Stimulated activated memory B cell treated with anti-CD40 and anti-IgM and Interleukin-4, amounts not matched to agents 10 μg/mL and 1 μg/mL and 100 μg/mL, for 72 hours (primary cell): ENCODE results near the gene AP4S1.

ENCODE experiments used
- ATAC-seq: fragments of 150-1000 bp; cut with Tn5 transposase; 2 replicates; pipeline ENCODE4 v1.10.0; 2021
- H3K27ac Mint-ChIP-seq: one replicate; pipeline ENCODE4 v1.8.0; 2022; ENCODE audit warnings: mild to moderate bottlenecking, mixed read lengths
- H3K27me3 Mint-ChIP-seq: one replicate; pipeline ENCODE4 v1.8.0; 2022; ENCODE audit warnings: mixed read lengths
- H3K36me3 Mint-ChIP-seq: one replicate; pipeline ENCODE4 v1.8.0; 2022; ENCODE audit warnings: mixed read lengths
- H3K4me1 Mint-ChIP-seq: one replicate; pipeline ENCODE4 v1.8.0; 2022; ENCODE audit warnings: mixed read lengths
- H3K4me3 Mint-ChIP-seq: one replicate; pipeline ENCODE4 v1.8.0; 2022; ENCODE audit warnings: mild to moderate bottlenecking, moderate library complexity, mixed read lengths
- H3K9me3 Mint-ChIP-seq: one replicate; pipeline ENCODE4 v1.8.0; 2022; ENCODE audit warnings: mixed read lengths

AP4S1 gene

GRCh38 chr14:31113794-31114193 is 88.3 kb downstream of the AP4S1 start:
- no peak overlapping the region for H3K27ac Mint-ChIP-seq
- ATAC-seq, result no peak
- H3K4me1 Mint-ChIP-seq, result no peaks in the 10 kb centered on the region
- peaks cover 39% of the 10 kb centered on the region for H3K36me3 Mint-ChIP-seq
- no peaks in the 10 kb centered on the region for H3K9me3 Mint-ChIP-seq
- no peaks in the 10 kb centered on the region for H3K27me3 Mint-ChIP-seq
- H3K4me3 Mint-ChIP-seq, result no peak overlapping the region

- H3K9me3 Mint-ChIP-seq, result no peaks in the 10 kb centered on the region
- no peak overlapping the region for H3K27ac Mint-ChIP-seq
- no peak overlapping the region for H3K4me3 Mint-ChIP-seq
- no peaks in the 10 kb centered on the region for H3K4me1 Mint-ChIP-seq
- no peaks in the 10 kb centered on the region for H3K27me3 Mint-ChIP-seq
- no peak for ATAC-seq
- peaks cover 44% of the 10 kb centered on the region for H3K36me3 Mint-ChIP-seq
Observed at GRCh38 chr14:31118892-31119291, 93.4 kb downstream of the AP4S1 start.

DNA sequence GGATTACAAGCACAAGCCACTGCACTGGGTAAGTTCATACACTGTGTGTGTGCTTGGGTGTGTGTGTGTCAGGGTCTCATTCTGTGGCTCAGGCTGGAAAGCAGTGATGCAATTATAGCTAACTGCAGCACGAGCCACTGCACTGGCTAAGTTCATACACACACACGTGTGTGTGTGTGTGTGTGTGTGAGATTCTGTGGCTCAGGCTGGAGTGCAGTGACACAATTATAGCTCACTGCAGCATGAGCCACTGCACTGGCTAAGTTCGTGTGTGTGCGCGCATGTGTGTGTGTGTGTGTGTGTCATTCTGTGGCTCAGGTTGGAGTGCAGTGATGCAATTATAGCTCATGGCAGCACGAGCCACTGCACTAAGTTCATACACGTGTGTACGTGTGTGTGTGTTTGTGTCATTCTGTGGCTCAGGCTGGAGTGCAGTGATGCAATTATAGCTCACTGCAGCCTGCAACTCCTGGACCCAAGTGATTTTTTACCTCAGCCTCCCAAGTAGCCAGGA is 96.7 kb downstream of the AP4S1 start:
- H3K36me3 Mint-ChIP-seq, result peaks cover 35% of the 10 kb centered on the region
- no peaks in the 10 kb centered on the region for H3K4me1 Mint-ChIP-seq
- no peak for ATAC-seq
- no peaks in the 10 kb centered on the region for H3K27me3 Mint-ChIP-seq
- H3K9me3 Mint-ChIP-seq, result no peaks in the 10 kb centered on the region
- H3K4me3 Mint-ChIP-seq, result no peak overlapping the region
- H3K27ac Mint-ChIP-seq, result no peak overlapping the region

- no peak overlapping the region for H3K27ac Mint-ChIP-seq
Observed at GRCh38 chr14:31122921-31123320, 97.5 kb downstream of the AP4S1 start.

GRCh38 chr14:31124197-31124596 is 98.7 kb downstream of the AP4S1 start:
- H3K9me3 Mint-ChIP-seq, result no peaks in the 10 kb centered on the region
- no peak overlapping the region for H3K4me3 Mint-ChIP-seq
- peaks cover 9% of the 10 kb centered on the region for H3K4me1 Mint-ChIP-seq
- H3K27me3 Mint-ChIP-seq, result no peaks in the 10 kb centered on the region
- no peak for ATAC-seq
- H3K36me3 Mint-ChIP-seq, result peaks cover 30% of the 10 kb centered on the region
- H3K27ac Mint-ChIP-seq, result no peak overlapping the region

More at GRCh38 chr14:31122921-31123320, 97.5 kb downstream of the AP4S1 start:
- Mint-ChIP-seq H3K4me1 (no peaks in the 10 kb centered on the region), H3K27me3 (no peaks in the 10 kb centered on the region), H3K36me3 (peaks cover 39% of the 10 kb centered on the region), H3K4me3 (no peak overlapping the region), H3K9me3 (no peaks in the 10 kb centered on the region)
- no peak for ATAC-seq

- ATAC-seq, result no peak
- Mint-ChIP-seq H3K9me3 (no peaks in the 10 kb centered on the region), H3K4me3 (no peak overlapping the region), H3K27me3 (no peaks in the 10 kb centered on the region), H3K4me1 (peaks cover 11% of the 10 kb centered on the region), H3K27ac (no peak overlapping the region), H3K36me3 (peaks cover 23% of the 10 kb centered on the region)
Observed at GRCh38 chr14:31125231-31125630, 99.8 kb downstream of the AP4S1 start.

GRCh38 chr14:31126680-31127079 is 101.2 kb downstream of the AP4S1 start:
- no peak for ATAC-seq
- Mint-ChIP-seq H3K9me3 (no peaks in the 10 kb centered on the region), H3K27me3 (no peaks in the 10 kb centered on the region), H3K4me1 (peaks cover 11% of the 10 kb centered on the region), H3K4me3 (no peak overlapping the region), H3K36me3 (peaks cover 27% of the 10 kb centered on the region), H3K27ac (no peak overlapping the region)

- peaks cover 27% of the 10 kb centered on the region for H3K36me3 Mint-ChIP-seq
- no peak overlapping the region for H3K4me3 Mint-ChIP-seq
- H3K4me1 Mint-ChIP-seq, result peaks cover 11% of the 10 kb centered on the region
- no peak overlapping the region for H3K27ac Mint-ChIP-seq
- no peaks in the 10 kb centered on the region for H3K27me3 Mint-ChIP-seq
- no peaks in the 10 kb centered on the region for H3K9me3 Mint-ChIP-seq
- ATAC-seq, result no peak
Observed at GRCh38 chr14:31127690-31128089, 102.2 kb downstream of the AP4S1 start.

DNA sequence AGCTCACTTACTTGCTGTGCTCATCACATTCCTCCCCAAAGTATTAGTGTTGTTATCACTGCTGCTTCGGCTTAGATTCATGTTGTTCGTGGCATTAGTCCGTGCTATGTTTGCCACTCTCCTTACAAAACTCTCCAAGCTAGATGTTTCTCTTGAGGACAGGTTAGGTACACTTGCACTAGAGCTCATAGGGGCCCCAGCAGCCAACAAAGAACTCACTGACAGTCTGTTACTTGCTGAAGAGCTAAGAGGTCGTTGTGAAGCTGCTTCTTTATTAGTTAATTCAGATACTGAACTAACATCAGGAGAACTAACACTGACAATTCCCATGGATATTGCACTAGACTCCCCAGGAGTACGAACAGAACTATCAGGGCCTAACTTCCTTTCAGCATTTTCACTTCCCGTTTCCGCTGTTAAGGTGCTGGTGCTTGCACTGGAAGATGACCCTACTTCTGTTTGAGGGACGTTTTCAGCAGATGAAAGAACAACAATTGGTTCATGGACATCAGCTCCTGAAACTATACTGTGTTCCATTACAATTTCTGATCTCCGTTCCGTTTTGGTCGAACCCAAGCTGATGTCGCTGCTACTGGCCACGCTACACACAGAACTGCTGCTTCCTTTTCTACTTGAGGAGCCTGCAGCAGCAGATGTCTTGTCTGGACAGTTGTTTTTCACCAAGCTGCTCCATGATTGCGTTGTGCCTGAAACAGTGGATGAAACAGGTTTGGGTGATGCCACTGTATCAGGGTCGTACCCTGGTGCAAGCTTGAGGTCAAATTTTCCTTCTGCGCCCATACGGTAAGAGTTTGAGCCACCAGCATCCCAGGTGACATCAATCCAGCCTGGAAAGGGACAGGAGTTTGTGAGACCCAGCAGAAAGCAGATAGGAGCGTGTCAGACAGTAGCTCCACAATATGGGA is 103.4 kb downstream of the AP4S1 start:
- peak overlapping the region; percentile 79 for H3K27ac Mint-ChIP-seq
- no peaks in the 10 kb centered on the region for H3K9me3 Mint-ChIP-seq
- peaks cover 30% of the 10 kb centered on the region for H3K36me3 Mint-ChIP-seq
- H3K4me1 Mint-ChIP-seq, result peaks cover 11% of the 10 kb centered on the region
- no peaks in the 10 kb centered on the region for H3K27me3 Mint-ChIP-seq
- no peak overlapping the region for H3K4me3 Mint-ChIP-seq
- peak; percentile 76 for ATAC-seq

DNA sequence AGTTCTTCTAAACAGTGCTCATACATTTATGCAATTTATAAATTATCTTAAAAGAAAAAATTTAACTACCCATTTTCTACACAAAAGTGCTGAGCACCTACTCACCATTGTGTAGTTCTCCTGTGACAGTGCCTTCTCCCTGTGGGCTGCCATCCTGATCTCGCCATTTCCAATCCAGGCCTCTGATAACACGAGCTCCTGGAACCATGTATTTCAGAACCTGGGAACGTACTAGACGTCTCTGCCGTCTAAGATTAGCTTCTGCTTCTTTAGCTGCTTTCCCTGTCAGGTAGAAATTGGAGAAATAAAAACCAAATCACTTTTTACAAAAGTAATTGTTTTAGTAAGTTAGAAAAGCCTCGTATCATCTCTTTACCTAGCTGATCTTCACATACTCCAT is 107.7 kb downstream of the AP4S1 start:
- peaks cover 11% of the 10 kb centered on the region for H3K4me1 Mint-ChIP-seq
- H3K36me3 Mint-ChIP-seq, result peaks cover 20% of the 10 kb centered on the region
- H3K9me3 Mint-ChIP-seq, result no peaks in the 10 kb centered on the region
- no peak overlapping the region for H3K27ac Mint-ChIP-seq
- ATAC-seq, result no peak
- no peaks in the 10 kb centered on the region for H3K27me3 Mint-ChIP-seq
- H3K4me3 Mint-ChIP-seq, result no peak overlapping the region

DNA sequence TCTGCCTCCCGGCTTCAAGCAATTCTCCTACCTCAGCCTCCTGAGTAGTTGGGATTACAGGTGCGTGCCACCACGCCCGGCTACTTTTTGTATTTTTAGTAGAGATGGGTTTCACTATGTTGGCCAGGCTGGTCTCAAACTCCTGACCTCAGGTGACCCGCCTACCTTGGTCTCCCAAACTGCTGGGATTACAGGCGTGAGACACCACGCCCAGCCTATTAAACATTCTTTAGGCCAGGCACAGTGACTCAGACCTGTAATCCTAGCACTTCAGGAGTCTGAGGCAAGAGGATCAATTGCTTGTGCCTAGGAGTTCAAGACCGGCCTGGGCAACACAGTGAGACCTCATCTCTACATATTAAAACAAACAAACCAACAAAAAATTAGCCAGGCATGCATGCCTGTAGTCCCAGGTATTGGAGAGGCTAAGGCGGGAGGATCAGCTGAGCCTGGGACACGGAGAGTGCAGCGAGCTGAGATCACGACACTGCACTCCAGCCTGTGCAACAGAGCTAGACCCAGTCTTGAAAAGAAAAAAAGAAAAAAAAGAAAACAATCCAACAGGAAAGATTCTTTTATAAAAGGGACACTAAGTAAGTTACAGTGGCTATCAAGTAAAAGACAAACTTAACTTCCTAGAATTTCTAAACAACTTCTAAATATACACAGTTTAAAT is 111.9 kb downstream of the AP4S1 start:
- peaks cover 26% of the 10 kb centered on the region for H3K36me3 Mint-ChIP-seq
- no peak overlapping the region for H3K4me3 Mint-ChIP-seq
- no peak overlapping the region for H3K27ac Mint-ChIP-seq
- no peaks in the 10 kb centered on the region for H3K9me3 Mint-ChIP-seq
- no peaks in the 10 kb centered on the region for H3K27me3 Mint-ChIP-seq
- ATAC-seq, result no peak
- no peaks in the 10 kb centered on the region for H3K4me1 Mint-ChIP-seq

DNA sequence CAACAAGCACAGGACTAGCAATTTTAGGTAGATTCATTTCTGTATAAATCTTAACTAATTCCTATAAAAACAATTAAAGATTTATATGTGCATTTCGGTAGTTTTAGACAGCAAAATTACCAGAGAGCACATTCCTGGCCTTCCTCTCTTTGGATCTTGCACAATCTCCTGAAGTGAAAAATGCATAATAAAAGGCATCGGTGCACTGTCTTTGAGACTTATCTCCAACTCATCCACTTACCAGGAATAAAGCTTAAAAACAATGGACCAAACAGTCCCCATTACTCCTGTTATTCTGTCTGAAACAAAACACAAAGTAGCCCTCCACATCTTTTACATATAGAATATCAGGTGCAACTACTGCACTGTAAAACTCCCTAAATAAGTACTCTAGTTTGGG is 112.9 kb downstream of the AP4S1 start:
- Mint-ChIP-seq H3K27ac (no peak overlapping the region), H3K9me3 (no peaks in the 10 kb centered on the region), H3K4me3 (no peak overlapping the region), H3K36me3 (peaks cover 20% of the 10 kb centered on the region), H3K27me3 (no peaks in the 10 kb centered on the region), H3K4me1 (no peaks in the 10 kb centered on the region)
- ATAC-seq, result no peak

- no peak overlapping the region for H3K27ac Mint-ChIP-seq
Observed at GRCh38 chr14:31139301-31139847, 113.9 kb downstream of the AP4S1 start.

DNA sequence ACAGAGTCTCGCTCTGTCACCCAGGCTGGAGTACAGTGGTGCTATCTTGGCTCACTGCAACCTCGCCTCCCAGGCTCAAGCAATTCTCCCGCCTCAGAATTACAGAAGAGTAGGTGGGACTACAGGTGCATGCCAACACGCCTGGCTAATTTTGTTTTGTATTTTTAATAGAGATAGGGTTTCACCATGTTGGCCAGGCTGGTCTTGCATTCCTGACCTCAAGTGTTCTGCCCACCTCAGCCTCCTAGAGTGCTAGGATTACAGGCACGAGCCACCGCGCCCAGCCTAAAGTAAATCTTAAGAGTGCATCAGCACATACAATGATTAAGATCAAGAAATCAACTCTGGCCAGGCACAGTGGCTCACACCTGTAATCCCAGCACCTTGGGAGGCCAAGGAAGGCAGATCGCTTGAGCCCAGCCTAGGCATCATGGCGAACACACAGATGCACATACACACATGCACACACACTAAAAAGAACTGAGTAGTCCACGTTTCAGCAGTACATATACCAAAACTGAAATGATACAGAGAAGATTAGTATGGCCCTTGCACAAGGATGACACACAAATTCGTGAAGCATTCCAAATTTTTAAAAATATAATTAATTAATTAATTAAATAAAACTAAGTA is 117.1 kb downstream of the AP4S1 start:
- no peak overlapping the region for H3K4me3 Mint-ChIP-seq
- H3K27ac Mint-ChIP-seq, result no peak overlapping the region
- ATAC-seq, result no peak
- no peaks in the 10 kb centered on the region for H3K9me3 Mint-ChIP-seq
- H3K27me3 Mint-ChIP-seq, result no peaks in the 10 kb centered on the region
- H3K4me1 Mint-ChIP-seq, result no peaks in the 10 kb centered on the region
- peaks cover 22% of the 10 kb centered on the region for H3K36me3 Mint-ChIP-seq

More at GRCh38 chr14:31139301-31139847, 113.9 kb downstream of the AP4S1 start:
- Mint-ChIP-seq H3K4me3 (no peak overlapping the region), H3K27me3 (no peaks in the 10 kb centered on the region), H3K4me1 (no peaks in the 10 kb centered on the region), H3K9me3 (no peaks in the 10 kb centered on the region), H3K36me3 (peaks cover 18% of the 10 kb centered on the region)
- ATAC-seq, result no peak
